ENCODE data around the gene TUBB6. TPM values are rescaled to one million over a fixed set of nuclear protein-coding genes. Genes with fewer than 3 reads are reported as not detected.

The TUBB6 gene
- total and polyA plus RNA-seq, 2 donors (not counting 1 experiment from before 2014, with no cell fraction given) = 269 to 646 TPM

DNA sequence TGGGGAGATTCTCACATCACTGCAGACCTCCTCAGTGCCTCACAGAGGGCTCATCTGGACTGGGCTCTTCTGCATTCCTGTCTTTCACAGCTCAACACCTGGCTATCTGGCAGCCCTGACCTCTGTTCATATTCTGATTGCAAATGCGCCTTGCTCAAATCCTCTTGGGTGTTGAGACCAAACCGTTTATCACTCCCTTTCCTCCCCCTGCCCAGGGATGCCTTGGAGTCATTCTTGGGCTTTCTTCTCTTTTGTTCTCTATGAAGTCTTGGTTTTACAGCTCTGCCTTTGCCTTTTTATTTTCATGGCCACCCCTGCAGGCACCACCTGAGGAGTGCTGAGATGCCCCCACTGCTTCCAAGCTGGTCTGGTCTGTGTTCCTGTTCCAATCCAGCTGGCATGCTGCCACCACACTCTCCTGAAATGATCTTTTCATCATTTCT is 26.3 kb downstream of the TUBB6 start:
- Histone ChIP-seq H3K4me1 (ENCODE audit: control insufficient read depth, extremely low read depth, insufficient read depth, low read length) (peaks cover 5% of the 10 kb centered on the region), H3K27me3 (ENCODE audit: control insufficient read depth, insufficient read depth, low read length) (no peaks in the 10 kb centered on the region), H3K4me3 (replicated peaks in 1 of 4; ENCODE audit: control extremely low read depth in 1 of 4, insufficient read depth in 1 of 4, low read depth in 3 of 4, low read length in 4 of 4) (no peak overlapping the region), H3K9me3 (ENCODE audit: control insufficient read depth, insufficient read depth, low read depth, low read length) (no peaks in the 10 kb centered on the region), H2AFZ (ENCODE audit: low read length) (no peak overlapping the region), H4K20me1 (ENCODE audit: control insufficient read depth, extremely low read depth, insufficient read depth, low read length) (no peaks in the 10 kb centered on the region), H3K79me2 (ENCODE audit: control insufficient read depth, insufficient read depth, low read length) (no peaks in the 10 kb centered on the region), H3K36me3 (ENCODE audit: control insufficient read depth, insufficient read depth, low read length) (peaks cover 11% of the 10 kb centered on the region), H3K9ac (ENCODE audit: insufficient read depth, low read length) (no peak overlapping the region), H3K4me2 (ENCODE audit: extremely low read depth, insufficient read depth, low read length) (no peak overlapping the region), H3K27ac (ENCODE audit: insufficient read depth, low read length) (no peak overlapping the region)
- TF ChIP-seq, protein P1, sequence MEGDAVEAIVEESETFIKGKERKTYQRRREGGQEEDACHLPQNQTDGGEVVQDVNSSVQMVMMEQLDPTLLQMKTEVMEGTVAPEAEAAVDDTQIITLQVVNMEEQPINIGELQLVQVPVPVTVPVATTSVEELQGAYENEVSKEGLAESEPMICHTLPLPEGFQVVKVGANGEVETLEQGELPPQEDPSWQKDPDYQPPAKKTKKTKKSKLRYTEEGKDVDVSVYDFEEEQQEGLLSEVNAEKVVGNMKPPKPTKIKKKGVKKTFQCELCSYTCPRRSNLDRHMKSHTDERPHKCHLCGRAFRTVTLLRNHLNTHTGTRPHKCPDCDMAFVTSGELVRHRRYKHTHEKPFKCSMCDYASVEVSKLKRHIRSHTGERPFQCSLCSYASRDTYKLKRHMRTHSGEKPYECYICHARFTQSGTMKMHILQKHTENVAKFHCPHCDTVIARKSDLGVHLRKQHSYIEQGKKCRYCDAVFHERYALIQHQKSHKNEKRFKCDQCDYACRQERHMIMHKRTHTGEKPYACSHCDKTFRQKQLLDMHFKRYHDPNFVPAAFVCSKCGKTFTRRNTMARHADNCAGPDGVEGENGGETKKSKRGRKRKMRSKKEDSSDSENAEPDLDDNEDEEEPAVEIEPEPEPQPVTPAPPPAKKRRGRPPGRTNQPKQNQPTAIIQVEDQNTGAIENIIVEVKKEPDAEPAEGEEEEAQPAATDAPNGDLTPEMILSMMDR (conservative IDR thresholded peaks at IDR 0.05 in 1 of 2, IDR thresholded peaks at IDR 0.05 in 1 of 2; ENCODE audit: low read depth in 1 of 2, low read length in 2 of 2) = no peak
- no peak for TF ChIP-seq EZH2 (IDR thresholded peaks at IDR 0.05; ENCODE audit: low read length, missing control alignments)
- no peak for DNase-seq (ENCODE audit: low read depth in 2 of 2)

GRCh38 chr18:12334863-12335262 is 26.8 kb downstream of the TUBB6 start:
- no peaks in the 10 kb centered on the region for H3K79me2 ChIP-seq (ENCODE audit: control insufficient read depth, insufficient read depth, low read length)
- H4K20me1 ChIP-seq (ENCODE audit: control insufficient read depth, extremely low read depth, insufficient read depth, low read length) = no peaks in the 10 kb centered on the region
- peaks cover 5% of the 10 kb centered on the region for H3K4me1 ChIP-seq (ENCODE audit: control insufficient read depth, extremely low read depth, insufficient read depth, low read length)
- H3K9ac ChIP-seq (ENCODE audit: insufficient read depth, low read length) = no peak overlapping the region
- TF ChIP-seq, protein P1 (conservative IDR thresholded peaks at IDR 0.05 in 1 of 2, IDR thresholded peaks at IDR 0.05 in 1 of 2; ENCODE audit: low read depth in 1 of 2, low read length in 2 of 2) = no peak
- TF ChIP-seq EZH2 (IDR thresholded peaks at IDR 0.05; ENCODE audit: low read length, missing control alignments) = no peak
- no peak overlapping the region for H2AFZ ChIP-seq (ENCODE audit: low read length)
- H3K36me3 ChIP-seq (ENCODE audit: control insufficient read depth, insufficient read depth, low read length) = peaks cover 11% of the 10 kb centered on the region
- no peak overlapping the region for H3K4me3 ChIP-seq (replicated peaks in 1 of 4; ENCODE audit: control extremely low read depth in 1 of 4, insufficient read depth in 1 of 4, low read depth in 3 of 4, low read length in 4 of 4)
- no peak overlapping the region for H3K27ac ChIP-seq (ENCODE audit: insufficient read depth, low read length)
- no peak overlapping the region for H3K4me2 ChIP-seq (ENCODE audit: extremely low read depth, insufficient read depth, low read length)
- DNase-seq (ENCODE audit: low read depth in 2 of 2) = no peak
- no peaks in the 10 kb centered on the region for H3K27me3 ChIP-seq (ENCODE audit: control insufficient read depth, insufficient read depth, low read length)
- H3K9me3 ChIP-seq (ENCODE audit: control insufficient read depth, insufficient read depth, low read depth, low read length) = no peaks in the 10 kb centered on the region

DNA sequence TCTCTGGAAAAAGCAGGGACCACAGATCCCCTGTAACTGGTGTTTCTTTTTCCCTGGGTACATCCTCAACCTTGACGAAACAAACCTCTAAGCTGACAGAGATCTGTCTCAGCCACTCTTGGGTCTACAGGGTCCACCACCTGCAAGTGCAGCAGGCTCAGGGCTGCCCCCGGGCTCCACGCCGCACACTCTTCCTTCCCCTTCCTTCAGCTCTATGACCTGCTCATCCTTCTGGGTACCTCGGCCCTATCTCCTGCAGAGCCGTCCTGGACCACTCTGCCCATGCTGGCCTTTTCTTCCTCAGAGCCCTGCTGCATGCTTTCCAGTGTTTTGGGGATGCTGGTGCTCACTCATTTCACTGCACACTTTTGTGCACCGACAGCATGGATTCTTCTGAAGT is 27.5 kb downstream of the TUBB6 start:
- no peak overlapping the region for H3K9ac ChIP-seq (ENCODE audit: insufficient read depth, low read length)
- H2AFZ ChIP-seq (ENCODE audit: low read length) = no peak overlapping the region
- H3K9me3 ChIP-seq (ENCODE audit: control insufficient read depth, insufficient read depth, low read depth, low read length) = no peaks in the 10 kb centered on the region
- peaks cover 5% of the 10 kb centered on the region for H3K4me1 ChIP-seq (ENCODE audit: control insufficient read depth, extremely low read depth, insufficient read depth, low read length)
- H4K20me1 ChIP-seq (ENCODE audit: control insufficient read depth, extremely low read depth, insufficient read depth, low read length) = no peaks in the 10 kb centered on the region
- no peak overlapping the region for H3K4me3 ChIP-seq (replicated peaks in 1 of 4; ENCODE audit: control extremely low read depth in 1 of 4, insufficient read depth in 1 of 4, low read depth in 3 of 4, low read length in 4 of 4)
- no peak overlapping the region for H3K27ac ChIP-seq (ENCODE audit: insufficient read depth, low read length)
- H3K27me3 ChIP-seq (ENCODE audit: control insufficient read depth, insufficient read depth, low read length) = no peaks in the 10 kb centered on the region
- H3K4me2 ChIP-seq (ENCODE audit: extremely low read depth, insufficient read depth, low read length) = no peak overlapping the region
- no peaks in the 10 kb centered on the region for H3K79me2 ChIP-seq (ENCODE audit: control insufficient read depth, insufficient read depth, low read length)
- no peak for DNase-seq (ENCODE audit: low read depth in 2 of 2)
- TF ChIP-seq, protein P1 (conservative IDR thresholded peaks at IDR 0.05 in 1 of 2, IDR thresholded peaks at IDR 0.05 in 1 of 2; ENCODE audit: low read depth in 1 of 2, low read length in 2 of 2) = no peak
- TF ChIP-seq EZH2 (IDR thresholded peaks at IDR 0.05; ENCODE audit: low read length, missing control alignments) = no peak
- peaks cover 11% of the 10 kb centered on the region for H3K36me3 ChIP-seq (ENCODE audit: control insufficient read depth, insufficient read depth, low read length)

Measured in fibroblast of lung (primary cell).